Cardiac muscle cell (in vitro differentiated cells and primary cell): ENCODE data around the gene GDPD4. TPM values are rescaled to one million over a fixed set of nuclear protein-coding genes. Genes with fewer than 3 reads are reported as not detected.

ENCODE experiments used
- DNase-seq, 2 donors: peaks; one replicate each; pipeline versions ENCODE4 v3.0.0 to v3.0.0-alpha.2; 2010 to 2017; ENCODE audit warnings: low read depth in 1 of 2, low spot score in 1 of 2
- H3K27ac ChIP-seq: fragments of 200-600 bp; sonication (generic); 2 replicates; pipeline ENCODE4 v1.5.1; 2016
- H3K27me3 ChIP-seq: fragments of 200-600 bp; sonication (generic); 2 replicates; pipeline ENCODE4 v1.6.0; 2016; ENCODE audit warnings: control low read depth
- H3K36me3 ChIP-seq: fragments of 200-600 bp; sonication (generic); 2 replicates; pipeline ENCODE4 v1.5.1; 2016; ENCODE audit warnings: control low read depth
- H3K4me1 ChIP-seq: fragments of 200-600 bp; sonication (generic); 2 replicates; pipeline ENCODE4 v1.8.1; 2017; ENCODE audit warnings: low read depth, mild to moderate bottlenecking, mixed run types
- H3K4me3 ChIP-seq: fragments of 200-600 bp; sonication (generic); 2 replicates; pipeline ENCODE4 v1.5.1; 2016; ENCODE audit warnings: mild to moderate bottlenecking
- H3K9me3 ChIP-seq: fragments of 200-600 bp; sonication (generic); 2 replicates; pipeline ENCODE4 v1.5.1; 2017; ENCODE audit warnings: low read depth, mild to moderate bottlenecking, control low read depth
- polyA plus RNA-seq: library from polyadenylated mRNA; unstranded; fragments of >200 nt; fragmentation: Nextera tagmentation; extraction: Ambion mirVana; gene quantifications from 2 replicates; pipeline ENCODE4 v1.2.1, GENCODE V29; 2016
- total RNA-seq: library from RNA; depleted of rRNA; stranded (reverse); fragments of >200 nt; gene quantifications from 2 replicates; pipeline ENCODE4 v1.2.3, GENCODE V29; 2016
- TF ChIP-seq, protein P1 (sequence below): IDR thresholded peaks from 2 replicates; pipeline ENCODE4 v1.5.1; 2012; ENCODE audit warnings: low read depth, mild to moderate bottlenecking, low read length

Gene GDPD4
- total and polyA plus RNA-seq, 2 experiments from 2014 or later = not detected

DNA sequence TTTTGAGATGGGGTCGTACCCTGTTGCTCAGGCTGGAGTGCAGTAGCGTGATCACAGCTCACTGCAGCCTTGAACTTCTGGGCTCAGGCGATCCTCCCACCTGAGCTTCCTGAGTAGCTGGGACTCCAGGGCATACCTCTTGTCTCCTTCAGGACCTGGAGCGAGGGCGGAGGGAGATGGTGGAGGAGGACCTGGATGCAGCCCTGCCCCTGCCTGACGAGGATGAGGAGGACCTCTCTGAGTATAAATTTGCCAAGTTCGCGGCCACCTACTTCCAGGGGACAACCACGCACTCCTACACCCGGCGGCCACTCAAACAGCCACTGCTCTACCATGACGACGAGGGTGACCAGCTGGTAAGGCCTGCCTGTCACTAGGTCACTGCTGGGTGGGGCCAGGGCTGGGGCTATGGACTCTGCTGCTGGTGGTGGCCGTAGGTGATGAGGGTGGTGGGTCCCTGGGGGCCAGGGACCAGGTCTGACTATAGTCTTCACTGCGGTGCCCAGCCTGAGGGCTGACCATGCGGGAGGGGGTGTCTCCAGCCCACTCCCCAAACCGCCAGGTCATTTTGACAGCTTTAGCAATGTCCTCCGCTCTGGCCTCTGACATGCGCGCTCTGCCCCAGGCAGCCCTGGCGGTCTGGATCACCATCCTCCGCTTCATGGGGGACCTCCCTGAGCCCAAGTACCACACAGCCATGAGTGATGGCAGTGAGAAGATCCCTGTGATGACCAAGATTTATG lies 119.5 kb downstream of the GDPD4 start:
- H3K9me3 ChIP-seq = no peaks in the 10 kb centered on the region
- H3K4me1 ChIP-seq = no peaks in the 10 kb centered on the region
- H3K27ac ChIP-seq = no peak overlapping the region
- H3K36me3 ChIP-seq = no peaks in the 10 kb centered on the region
- H3K4me3 ChIP-seq = no peak overlapping the region
- TF ChIP-seq, protein P1, sequence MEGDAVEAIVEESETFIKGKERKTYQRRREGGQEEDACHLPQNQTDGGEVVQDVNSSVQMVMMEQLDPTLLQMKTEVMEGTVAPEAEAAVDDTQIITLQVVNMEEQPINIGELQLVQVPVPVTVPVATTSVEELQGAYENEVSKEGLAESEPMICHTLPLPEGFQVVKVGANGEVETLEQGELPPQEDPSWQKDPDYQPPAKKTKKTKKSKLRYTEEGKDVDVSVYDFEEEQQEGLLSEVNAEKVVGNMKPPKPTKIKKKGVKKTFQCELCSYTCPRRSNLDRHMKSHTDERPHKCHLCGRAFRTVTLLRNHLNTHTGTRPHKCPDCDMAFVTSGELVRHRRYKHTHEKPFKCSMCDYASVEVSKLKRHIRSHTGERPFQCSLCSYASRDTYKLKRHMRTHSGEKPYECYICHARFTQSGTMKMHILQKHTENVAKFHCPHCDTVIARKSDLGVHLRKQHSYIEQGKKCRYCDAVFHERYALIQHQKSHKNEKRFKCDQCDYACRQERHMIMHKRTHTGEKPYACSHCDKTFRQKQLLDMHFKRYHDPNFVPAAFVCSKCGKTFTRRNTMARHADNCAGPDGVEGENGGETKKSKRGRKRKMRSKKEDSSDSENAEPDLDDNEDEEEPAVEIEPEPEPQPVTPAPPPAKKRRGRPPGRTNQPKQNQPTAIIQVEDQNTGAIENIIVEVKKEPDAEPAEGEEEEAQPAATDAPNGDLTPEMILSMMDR = no peak
- H3K27me3 ChIP-seq = no peaks in the 10 kb centered on the region
- no peak for DNase-seq

GRCh38 chr11:77181226-77181625 lies 120.3 kb downstream of the GDPD4 start:
- Histone ChIP-seq H3K27ac (no peak overlapping the region), H3K4me1 (no peaks in the 10 kb centered on the region), H3K27me3 (no peaks in the 10 kb centered on the region), H3K36me3 (no peaks in the 10 kb centered on the region), H3K4me3 (no peak overlapping the region), H3K9me3 (no peaks in the 10 kb centered on the region)
- TF ChIP-seq, protein P1 = no peak
- no peak for DNase-seq

GRCh38 chr11:77180346-77180745 lies 121.1 kb downstream of the GDPD4 start:
- no peak overlapping the region for H3K4me3 ChIP-seq
- H3K4me1 ChIP-seq = peaks cover 4% of the 10 kb centered on the region
- TF ChIP-seq, protein P1 = no peak
- no peaks in the 10 kb centered on the region for H3K36me3 ChIP-seq
- H3K9me3 ChIP-seq = no peaks in the 10 kb centered on the region
- no peak overlapping the region for H3K27ac ChIP-seq
- DNase-seq = no peak
- H3K27me3 ChIP-seq = no peaks in the 10 kb centered on the region

GRCh38 chr11:77179681-77180080 lies 121.8 kb downstream of the GDPD4 start:
- TF ChIP-seq, protein P1 = no peak
- no peak overlapping the region for H3K27ac ChIP-seq
- H3K36me3 ChIP-seq = no peaks in the 10 kb centered on the region
- peaks cover 4% of the 10 kb centered on the region for H3K4me1 ChIP-seq
- no peaks in the 10 kb centered on the region for H3K9me3 ChIP-seq
- no peaks in the 10 kb centered on the region for H3K27me3 ChIP-seq
- DNase-seq = no peak
- no peak overlapping the region for H3K4me3 ChIP-seq

GRCh38 chr11:77179048-77179447 lies 122.4 kb downstream of the GDPD4 start:
- TF ChIP-seq, protein P1 = no peak
- no peak for DNase-seq
- Histone ChIP-seq H3K27me3 (no peaks in the 10 kb centered on the region), H3K27ac (no peak overlapping the region), H3K9me3 (no peaks in the 10 kb centered on the region), H3K4me3 (no peak overlapping the region), H3K36me3 (no peaks in the 10 kb centered on the region), H3K4me1 (peaks cover 4% of the 10 kb centered on the region)
